GM19468 (cell line): ENCODE data around the gene DENND1A.
"Not testable (repeated sequence)": the region's sequence is repeated elsewhere in the genome, so short reads cannot be mapped to it uniquely, and the experiment has no call there.

Experiments
- ATAC-seq: cut with Tn5 transposase; IDR thresholded peaks from one replicate; pipeline ENCODE4 v1.9.1; 2021; ENCODE audit warnings: mild to moderate bottlenecking, moderate library complexity, moderate number of reproducible peaks; ENCODE audit not compliant: unreplicated experiment; ENCODE audit errors: extremely low read depth

Gene DENND1A

GRCh38 chr9:123929870-123930831 lies at the start of gene DENND1A:
TSS of gene DENND1A (minus strand) at chr9:123930126. CDS start at chr9:123929905, 221 bp downstream.
- ATAC-seq, result peak; percentile 39

- no peak for ATAC-seq
Observed at GRCh38 chr9:123978981-123979380, 49.1 kb upstream of the DENND1A start.

GRCh38 chr9:123976579-123976978 lies 46.7 kb upstream of the DENND1A start:
- not testable (repeated sequence) for ATAC-seq

- ATAC-seq, result no peak
Observed at GRCh38 chr9:123975871-123976270, 45.9 kb upstream of the DENND1A start.

GRCh38 chr9:123974471-123974870 lies 44.5 kb upstream of the DENND1A start:
- ATAC-seq, result no peak

GRCh38 chr9:123973590-123974223 lies 43.8 kb upstream of the DENND1A start:
- ATAC-seq, result no peak

GRCh38 chr9:123972618-123973017 lies 42.7 kb upstream of the DENND1A start:
- ATAC-seq, result no peak

GRCh38 chr9:123967323-123967722 lies 37.4 kb upstream of the DENND1A start:
- no peak for ATAC-seq

GRCh38 chr9:123965801-123966686 lies 36.1 kb upstream of the DENND1A start:
- no peak for ATAC-seq

GRCh38 chr9:123964761-123965160 lies 34.8 kb upstream of the DENND1A start:
- ATAC-seq, result no peak

GRCh38 chr9:123960965-123961364 lies 31.0 kb upstream of the DENND1A start:
- ATAC-seq, result no peak

- ATAC-seq, result no peak
Observed at GRCh38 chr9:123960366-123960765, 30.4 kb upstream of the DENND1A start.

GRCh38 chr9:123959787-123960186 lies 29.9 kb upstream of the DENND1A start:
- no peak for ATAC-seq

GRCh38 chr9:123957731-123958130 lies 27.8 kb upstream of the DENND1A start:
- ATAC-seq, result no peak

- ATAC-seq, result no peak
Observed at GRCh38 chr9:123957168-123957721, 27.3 kb upstream of the DENND1A start.

GRCh38 chr9:123955637-123956036 lies 25.7 kb upstream of the DENND1A start:
- no peak for ATAC-seq

- ATAC-seq, result no peak
Observed at GRCh38 chr9:123954518-123955280, 24.8 kb upstream of the DENND1A start.

GRCh38 chr9:123952641-123953495 lies 22.9 kb upstream of the DENND1A start:
- no peak for ATAC-seq
